HCT116 (cell line): ENCODE data around the gene DNASE1L3. TPM values are rescaled to one million over a fixed set of nuclear protein-coding genes. Genes with fewer than 3 reads are reported as not detected.

Experiments
- CTCF ChIP-seq, 3 experiments: fragments of 200-600 bp in 1 of 3; sonication (generic) in 1 of 3; IDR thresholded peaks in 2 of 3; conservative IDR thresholded peaks in 1 of 3; 2 replicates each; pipeline ENCODE4 v1.5.1; 2012 to 2017; ENCODE audit warnings: low read depth in 2 of 3, low read length in 2 of 3, antibody characterized with exemption in 1 of 3, borderline replicate concordance in 1 of 3, control low read depth in 1 of 3, mild to moderate bottlenecking in 1 of 3, mixed read lengths in 1 of 3, mixed run types in 1 of 3, moderate library complexity in 1 of 3; ENCODE audit not compliant: insufficient read depth in 1 of 3
- ELF1 ChIP-seq: IDR thresholded peaks from 2 replicates; pipeline ENCODE4 v1.6.1; 2012; ENCODE audit warnings: low read depth, borderline replicate concordance
- EZH2phosphoT487 ChIP-seq: fragments of 200-600 bp; IDR thresholded peaks from 2 replicates; pipeline ENCODE4 v1.6.1; 2018; ENCODE audit warnings: antibody characterized with exemption, borderline replicate concordance
- JUND ChIP-seq: IDR thresholded peaks from 2 replicates; pipeline ENCODE4 v1.6.1; 2012
- RAD21 ChIP-seq: IDR thresholded peaks from 2 replicates; pipeline ENCODE4 v1.6.1; 2012; ENCODE audit warnings: low read depth, mild to moderate bottlenecking
- REST ChIP-seq: IDR thresholded peaks from 2 replicates; pipeline ENCODE4 v1.6.1; 2012; ENCODE audit warnings: low read depth
- TCF7L2 ChIP-seq: IDR thresholded peaks from 2 replicates; pipeline ENCODE4 v1.7.0; 2011; ENCODE audit warnings: borderline replicate concordance, inconsistent platforms; ENCODE audit not compliant: insufficient read depth, insufficient read length; ENCODE audit errors: extremely low read depth
- total RNA-seq: library from RNA; stranded (reverse); gene quantifications from one replicate; pipeline ENCODE4 v1.2.1, GENCODE V29; 2021; ENCODE audit not compliant: unreplicated experiment

The DNASE1L3 gene
- total RNA-seq, 1 experiment from 2014 or later = not detected

GRCh38 chr3:58238830-58239229, 28.1 kb upstream of the DNASE1L3 start (continued):
- TF ChIP-seq REST (no peak), TCF7L2 (no peak), JUND (no peak), RAD21 (no peak), EZH2phosphoT487 (no peak), CTCF (IDR thresholded peaks at IDR 0.05 in 2 of 3, conservative IDR thresholded peaks at IDR 0.05 in 1 of 3; ENCODE audit: borderline replicate concordance in 1 of 3, insufficient read depth in 1 of 3, low read depth in 2 of 3, low read length in 2 of 3) (no peak), ELF1 (no peak)
- TF ChIP-seq, all 23 proteins: peak for 0
